ENCODE results near the gene SLC6A3.

Gene SLC6A3

DNA sequence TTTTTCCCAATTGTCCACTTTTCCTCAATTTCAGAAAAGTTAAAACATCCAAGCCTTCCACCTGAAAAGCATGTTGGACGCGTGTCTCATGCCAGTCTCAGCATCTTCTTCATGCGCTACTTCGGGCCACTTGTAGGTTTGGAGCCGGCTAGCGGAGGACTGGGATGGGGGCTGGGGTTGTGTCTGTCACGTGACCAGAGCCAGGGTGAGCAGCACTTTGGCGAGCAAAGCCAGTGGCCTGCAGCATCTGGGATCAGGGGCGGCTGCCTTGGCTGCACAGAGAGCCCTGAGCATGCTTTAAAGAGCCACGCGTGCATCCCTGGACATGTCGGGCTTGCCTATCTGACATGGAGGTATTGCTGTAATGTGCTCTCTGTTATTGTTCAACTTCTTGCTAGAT lies 41.2 kb downstream of the SLC6A3 start:
- no peak for DNase-seq

DNA sequence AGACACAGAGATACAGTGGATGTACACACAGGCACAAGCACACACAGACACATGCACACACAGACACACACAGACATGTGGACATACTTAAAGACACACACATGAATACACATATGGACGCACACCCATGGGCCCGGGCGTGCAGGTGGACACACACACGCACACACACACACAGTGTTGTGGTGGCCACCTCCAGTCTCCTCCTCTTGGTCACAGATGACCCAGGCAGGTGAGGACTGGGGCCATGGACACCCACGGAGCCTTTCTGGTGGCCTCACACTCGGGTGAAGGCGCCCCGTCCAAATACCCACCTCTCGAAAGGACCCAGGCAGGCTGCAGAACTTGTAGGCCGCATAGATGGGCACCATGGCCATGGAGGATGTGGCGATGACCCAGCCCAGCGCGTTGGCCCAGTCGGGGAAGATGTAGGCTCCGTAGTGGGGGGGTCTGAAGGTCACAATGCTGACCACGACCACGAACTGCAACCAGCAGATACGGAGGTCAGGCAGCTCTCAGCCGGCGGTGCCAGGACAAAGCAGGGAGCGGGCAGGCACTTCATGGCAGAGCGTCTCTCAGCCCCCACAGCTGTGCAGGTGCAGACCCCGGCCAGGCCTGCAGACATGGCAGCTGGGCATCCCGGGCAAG lies 42.5 kb downstream of the SLC6A3 start:
- DNase-seq = no peak

DNA sequence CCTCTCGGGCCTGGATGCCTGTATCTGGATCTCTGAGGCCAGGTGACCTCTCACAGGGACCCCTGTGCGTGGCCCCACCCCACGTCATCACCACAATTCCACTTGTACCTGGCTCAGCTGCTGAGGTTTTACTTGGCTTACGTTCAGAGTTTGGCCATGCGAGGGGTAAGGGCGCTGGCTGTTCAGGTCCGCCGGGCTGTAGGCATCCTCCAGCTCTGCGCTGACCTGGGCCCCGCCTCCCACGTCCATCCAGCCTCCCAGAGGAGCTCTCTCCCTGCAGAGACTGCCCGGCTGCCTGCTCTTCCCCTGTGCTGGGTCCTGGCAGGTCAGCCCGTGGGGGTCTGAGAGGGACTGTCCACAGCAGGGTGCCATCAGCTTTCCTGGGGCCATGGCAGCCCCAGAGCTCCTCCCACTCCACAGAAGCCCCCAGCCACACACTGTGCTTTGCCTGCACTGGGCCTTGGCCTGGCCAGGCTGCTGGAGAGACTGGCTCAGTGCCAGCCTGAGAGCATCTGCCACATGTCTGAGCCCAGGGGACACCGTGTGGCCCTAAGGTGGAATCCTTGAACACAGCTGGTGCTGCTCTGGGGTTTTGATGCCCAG lies 43.6 kb downstream of the SLC6A3 start:
- DNase-seq = no peak

DNA sequence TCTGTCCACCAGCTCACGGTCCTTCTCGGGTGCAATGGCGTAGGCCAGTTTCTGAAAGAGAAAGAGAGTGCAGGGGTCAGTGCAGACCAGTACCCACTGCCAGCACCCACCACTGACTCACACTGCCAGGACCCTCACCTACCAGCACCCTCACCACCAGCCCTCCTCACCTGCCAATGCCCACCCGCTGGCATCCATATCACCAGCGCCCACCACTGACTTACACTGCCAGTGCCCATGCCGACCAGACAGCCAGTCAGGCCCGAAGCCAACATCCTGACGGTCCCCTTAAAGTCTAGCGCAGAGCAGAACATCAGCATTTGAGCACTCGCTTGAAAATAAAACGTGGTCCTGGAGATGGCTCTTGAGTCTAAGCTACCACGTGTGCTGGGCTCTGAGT lies 44.3 kb downstream of the SLC6A3 start:
- DNase-seq = no peak

- DNase-seq = no peak
Measured at GRCh38 chr5:1400211-1400855, 44.9 kb downstream of the SLC6A3 start.

DNA sequence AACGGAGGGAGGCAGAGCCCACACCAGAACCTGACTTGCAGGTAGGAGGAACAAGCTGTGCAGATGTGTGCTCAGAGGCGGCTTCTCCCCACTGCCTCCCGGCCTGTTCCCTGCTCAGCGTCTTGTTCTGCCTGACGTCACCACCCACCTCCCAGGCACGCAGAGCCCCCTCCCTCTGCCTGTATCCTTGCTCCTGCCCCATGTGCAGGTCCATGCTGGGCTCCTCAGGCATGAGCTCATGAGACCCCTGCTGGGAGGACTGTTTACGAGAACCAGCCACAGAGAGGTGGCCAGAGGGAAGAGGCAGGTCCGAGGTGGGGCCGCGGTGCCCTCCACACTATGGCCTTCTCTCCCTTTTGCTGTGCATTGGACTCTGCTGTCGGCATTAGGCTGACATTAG lies 45.5 kb downstream of the SLC6A3 start:
- no peak for DNase-seq

- no peak for DNase-seq
Measured at GRCh38 chr5:1396293-1396816, 48.9 kb downstream of the SLC6A3 start.

DNA sequence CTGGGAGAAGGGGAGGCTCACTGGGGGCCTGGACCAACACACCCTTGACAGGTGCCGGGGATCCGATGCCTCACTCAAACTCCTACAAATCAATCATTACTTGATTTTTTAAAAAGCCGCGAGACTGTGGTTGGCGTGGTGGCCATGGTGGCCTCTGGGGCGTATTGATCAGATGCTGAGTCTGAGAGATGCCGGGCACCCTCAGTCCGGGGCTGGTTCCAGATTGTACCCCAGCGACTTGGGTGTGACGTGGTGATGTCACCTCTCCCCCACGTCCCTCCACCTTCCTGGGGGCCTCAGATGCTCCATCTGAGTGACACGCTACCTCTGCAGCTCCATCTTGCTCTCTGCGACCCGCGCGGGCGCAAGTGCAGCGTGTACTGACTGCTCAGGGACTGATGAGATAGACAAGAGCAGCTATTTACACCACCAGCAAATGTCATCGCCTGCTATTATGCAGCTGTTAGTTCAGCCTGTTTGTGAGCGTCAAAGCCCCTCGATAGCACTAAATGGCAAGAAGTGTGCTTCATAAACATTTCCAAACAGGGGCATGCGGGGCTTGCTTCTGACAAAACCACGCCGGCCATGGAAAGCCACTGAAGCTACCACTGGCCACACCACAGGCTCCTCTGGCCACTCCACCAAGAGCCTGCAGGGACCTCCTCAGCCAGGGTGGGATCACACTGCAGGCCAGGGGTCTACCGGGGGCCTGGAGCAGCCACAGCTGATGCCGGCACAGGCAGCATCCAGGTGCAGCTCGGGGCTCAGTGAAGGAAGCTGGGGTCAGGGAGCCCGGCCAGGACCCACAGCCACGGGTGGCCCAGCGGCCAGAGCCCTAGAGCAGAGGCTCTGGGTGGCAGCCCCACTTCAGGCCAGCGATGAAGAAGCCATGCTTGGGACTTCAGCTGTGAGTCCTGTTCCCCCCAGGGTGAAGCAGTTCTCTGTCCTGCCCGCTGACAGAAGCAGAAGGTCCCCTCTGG lies 50.1 kb downstream of the SLC6A3 start:
- DNase-seq = no peak

DNA sequence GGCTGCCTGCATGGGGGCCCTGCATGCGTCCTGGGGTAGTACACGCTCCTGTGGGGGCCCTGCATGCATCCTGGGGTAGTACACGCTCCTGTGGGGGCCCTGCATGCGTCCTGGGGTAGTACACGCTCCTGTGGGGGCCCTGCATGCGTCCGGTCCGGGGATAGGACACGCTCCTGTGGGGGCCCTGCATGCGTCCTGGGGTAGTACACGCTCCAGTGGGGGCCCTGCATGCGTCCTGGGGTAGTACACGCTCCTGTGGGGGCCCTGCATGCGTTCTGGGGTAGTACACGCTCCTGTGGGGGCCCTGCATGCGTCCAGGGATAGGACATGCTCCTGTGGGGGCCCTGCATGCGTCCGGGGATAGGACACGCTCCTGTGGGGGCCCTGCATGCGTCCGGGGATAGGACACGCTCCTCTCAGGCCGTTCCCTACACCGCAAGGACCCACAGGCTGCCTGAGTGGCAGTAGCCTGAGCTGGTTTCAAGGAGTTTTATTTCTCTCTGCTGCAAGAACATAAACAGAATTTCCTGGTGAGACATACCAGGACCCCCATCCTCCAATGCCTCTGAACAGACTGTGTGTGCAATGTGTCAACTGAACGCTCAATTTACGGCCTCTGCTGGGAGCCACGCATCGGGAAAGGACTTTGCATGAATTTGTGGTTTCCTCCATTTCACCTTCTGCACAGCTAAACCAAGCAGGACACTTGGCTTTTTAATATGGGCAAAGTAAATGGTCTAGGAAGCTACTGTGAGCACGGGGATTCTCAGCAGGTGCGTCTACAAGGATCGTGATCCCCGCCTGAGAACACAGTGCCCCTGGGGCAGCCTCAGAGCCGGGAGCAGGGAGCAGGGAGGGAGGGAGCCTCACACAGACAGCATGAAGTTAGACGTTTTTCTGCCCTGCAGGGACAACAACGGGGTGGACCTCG lies 51.4 kb downstream of the SLC6A3 start:
- peak in 1 of 2 experiments; percentile 18 for DNase-seq

DNA sequence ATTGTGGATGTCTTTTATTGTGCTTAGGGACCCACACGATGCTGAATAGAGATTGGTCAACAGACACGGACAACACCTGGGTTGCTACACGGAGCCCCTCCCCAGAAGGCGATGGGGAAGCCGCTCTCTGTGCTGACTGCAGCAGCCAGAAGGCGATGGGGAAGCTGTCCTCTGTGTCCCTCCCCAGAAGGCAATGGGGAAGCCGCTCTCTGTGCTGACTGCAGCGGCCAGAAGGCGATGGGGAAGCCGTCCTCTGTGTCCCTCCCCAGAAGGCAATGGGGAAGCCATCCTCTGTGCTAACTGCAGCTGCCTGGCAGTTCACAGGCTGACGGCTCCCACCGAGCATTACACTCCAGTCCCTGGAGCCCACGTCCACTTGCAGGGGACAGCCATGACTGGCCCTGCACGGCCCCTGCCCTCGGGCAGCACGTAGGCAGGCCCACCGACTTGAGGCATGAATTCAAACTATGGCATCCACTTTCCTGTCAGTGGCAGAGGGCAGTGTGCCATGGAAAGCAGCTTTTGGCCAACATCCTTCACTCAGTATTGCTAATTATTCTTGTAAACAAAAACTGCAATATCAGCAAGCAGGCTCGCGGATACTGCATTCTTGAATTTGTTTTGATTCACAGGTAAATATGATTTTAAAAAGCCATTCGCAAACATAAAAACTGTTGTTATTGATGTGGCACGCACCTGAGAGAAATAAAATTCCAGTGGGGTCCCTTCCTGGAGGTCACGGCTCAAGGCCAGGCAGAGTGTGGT lies 52.3 kb downstream of the SLC6A3 start:
- DNase-seq = no peak

DNA sequence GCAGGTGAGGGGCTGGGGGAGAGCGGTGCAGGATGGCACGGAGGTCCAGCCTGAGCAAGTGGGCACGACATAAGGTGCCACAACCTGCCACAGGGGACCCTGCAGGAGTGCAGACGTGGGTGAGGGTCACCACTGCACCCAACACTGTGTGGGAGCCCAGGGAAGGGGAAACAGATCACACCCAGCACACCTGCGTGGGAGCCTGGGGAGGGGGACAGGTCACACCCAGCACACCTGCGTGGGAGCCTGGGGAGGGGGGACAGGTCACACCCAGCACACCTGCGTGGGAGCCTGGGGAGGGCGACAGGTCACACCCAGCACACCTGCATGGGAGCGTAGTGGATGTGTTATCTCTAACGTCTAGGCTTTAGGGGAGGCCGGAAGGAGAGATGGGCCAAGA lies 53.0 kb downstream of the SLC6A3 start:
- DNase-seq = no peak

DNA sequence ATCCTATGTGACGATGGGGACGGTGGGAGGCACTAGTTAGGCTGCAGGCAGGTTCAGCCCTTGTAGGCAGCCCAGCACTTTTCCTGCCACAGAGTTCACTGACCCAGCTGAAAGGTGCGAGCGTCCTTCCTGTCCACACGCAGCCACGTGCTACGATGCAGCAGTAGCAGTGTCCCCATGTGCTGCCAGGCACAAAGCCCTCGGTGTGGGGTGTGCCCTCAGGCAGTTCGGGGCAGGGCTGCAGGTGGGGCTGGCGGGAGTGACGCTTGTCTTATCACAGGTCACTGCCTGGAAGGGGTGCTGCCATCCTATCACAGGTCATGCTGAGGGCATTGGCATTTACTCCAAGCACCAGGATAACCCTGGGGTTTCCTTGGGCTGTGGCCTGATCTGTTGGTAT lies 53.5 kb downstream of the SLC6A3 start:
- DNase-seq = no peak

GRCh38 chr5:1390861-1391600 lies 54.2 kb downstream of the SLC6A3 start:
- DNase-seq = no peak

DNA sequence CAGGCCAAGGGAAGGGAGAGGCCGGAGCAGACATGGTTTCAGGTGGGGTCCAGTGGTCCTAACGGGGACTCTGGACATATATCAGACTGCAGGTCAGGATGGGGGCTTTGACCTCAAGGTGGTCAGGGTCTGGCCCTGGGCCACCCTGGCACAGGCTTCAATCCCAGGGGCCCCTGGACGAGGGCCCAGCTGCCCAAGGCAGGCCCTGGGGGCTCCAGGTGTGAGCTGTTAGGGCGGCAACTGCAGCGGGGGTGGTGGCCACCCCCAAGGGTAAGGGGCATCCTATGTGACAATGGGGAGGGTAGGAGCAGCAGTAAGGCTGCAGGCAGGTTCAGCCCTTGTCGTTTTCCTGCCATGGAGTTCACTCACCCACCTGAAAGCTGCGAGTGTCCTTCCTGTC lies 54.9 kb downstream of the SLC6A3 start:
- DNase-seq = no peak

- no peak for DNase-seq
Measured at GRCh38 chr5:1388383-1388967, 56.8 kb downstream of the SLC6A3 start.

GRCh38 chr5:1387876-1388275 lies 57.4 kb downstream of the SLC6A3 start:
- DNase-seq = no peak

- DNase-seq = no peak
Measured at GRCh38 chr5:1387059-1387755, 58.0 kb downstream of the SLC6A3 start.

DNA sequence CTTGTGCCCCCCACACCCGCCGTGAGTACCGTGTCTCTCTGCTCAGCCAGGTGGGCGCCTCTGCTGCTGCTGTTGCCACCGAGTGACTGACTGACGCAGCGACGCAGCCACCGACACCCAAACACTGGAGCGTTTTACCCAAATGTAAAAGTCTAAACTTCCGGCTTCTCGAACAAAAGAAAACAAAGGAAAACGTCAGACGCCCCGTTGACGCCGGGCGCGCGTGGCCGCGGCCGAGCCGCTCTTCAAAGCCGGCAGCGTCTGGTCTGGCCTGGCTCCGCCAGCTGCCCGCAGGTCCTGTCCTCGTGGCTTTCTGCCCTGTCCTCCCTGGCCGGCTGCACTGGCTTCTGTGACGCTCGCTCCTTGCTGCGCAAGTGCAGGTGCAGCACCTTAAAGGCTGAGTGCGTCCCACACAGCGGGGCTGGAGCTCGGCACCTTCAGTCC lies 58.9 kb downstream of the SLC6A3 start:
- DNase-seq = peak in 1 of 2 experiments; percentile 61
